ENCODE data around the gene IQSEC2. TPM values are rescaled to one million over a fixed set of nuclear protein-coding genes. Genes with fewer than 3 reads are reported as not detected.

Gene IQSEC2
- total RNA-seq, 1 experiment from 2014 or later: 48.2 TPM

DNA sequence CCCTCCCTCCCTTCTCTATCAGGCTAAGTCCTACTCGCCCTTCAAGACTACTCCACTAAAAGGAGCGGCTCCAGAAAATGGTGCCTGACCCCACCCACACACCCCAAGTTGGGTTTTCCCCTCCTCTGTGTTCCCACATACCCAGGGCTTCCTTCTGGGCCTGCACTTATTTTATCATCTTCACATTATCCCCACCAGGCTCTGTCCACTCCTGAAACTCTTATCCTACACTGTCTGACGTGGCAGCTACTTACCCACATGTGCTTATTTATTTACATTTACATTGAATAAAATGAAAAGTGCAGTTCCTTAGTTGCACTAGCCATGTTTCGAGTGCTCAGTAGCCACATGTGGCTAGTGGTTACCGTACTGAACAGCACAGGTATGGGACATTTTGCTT is 51.3 kb downstream of the IQSEC2 start (continued):
- TF ChIP-seq MYBL2 (CRISPR knock-in tag; IDR thresholded peaks at IDR 0.05) (no peak), NR1H2 (CRISPR knock-in tag; IDR thresholded peaks at IDR 0.05) (no peak), NFE2L1 (CRISPR knock-in tag; IDR thresholded peaks at IDR 0.05) (no peak), NFATC4 (CRISPR knock-in tag; IDR thresholded peaks at IDR 0.05) (no peak), ETV6 (CRISPR knock-in tag; IDR thresholded peaks at IDR 0.05) (no peak), TEAD1 (CRISPR knock-in tag; IDR thresholded peaks at IDR 0.05) (no peak)
- TF ChIP-seq, protein P1, sequence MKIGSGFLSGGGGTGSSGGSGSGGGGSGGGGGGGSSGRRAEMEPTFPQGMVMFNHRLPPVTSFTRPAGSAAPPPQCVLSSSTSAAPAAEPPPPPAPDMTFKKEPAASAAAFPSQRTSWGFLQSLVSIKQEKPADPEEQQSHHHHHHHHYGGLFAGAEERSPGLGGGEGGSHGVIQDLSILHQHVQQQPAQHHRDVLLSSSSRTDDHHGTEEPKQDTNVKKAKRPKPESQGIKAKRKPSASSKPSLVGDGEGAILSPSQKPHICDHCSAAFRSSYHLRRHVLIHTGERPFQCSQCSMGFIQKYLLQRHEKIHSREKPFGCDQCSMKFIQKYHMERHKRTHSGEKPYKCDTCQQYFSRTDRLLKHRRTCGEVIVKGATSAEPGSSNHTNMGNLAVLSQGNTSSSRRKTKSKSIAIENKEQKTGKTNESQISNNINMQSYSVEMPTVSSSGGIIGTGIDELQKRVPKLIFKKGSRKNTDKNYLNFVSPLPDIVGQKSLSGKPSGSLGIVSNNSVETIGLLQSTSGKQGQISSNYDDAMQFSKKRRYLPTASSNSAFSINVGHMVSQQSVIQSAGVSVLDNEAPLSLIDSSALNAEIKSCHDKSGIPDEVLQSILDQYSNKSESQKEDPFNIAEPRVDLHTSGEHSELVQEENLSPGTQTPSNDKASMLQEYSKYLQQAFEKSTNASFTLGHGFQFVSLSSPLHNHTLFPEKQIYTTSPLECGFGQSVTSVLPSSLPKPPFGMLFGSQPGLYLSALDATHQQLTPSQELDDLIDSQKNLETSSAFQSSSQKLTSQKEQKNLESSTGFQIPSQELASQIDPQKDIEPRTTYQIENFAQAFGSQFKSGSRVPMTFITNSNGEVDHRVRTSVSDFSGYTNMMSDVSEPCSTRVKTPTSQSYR (CRISPR knock-in tag; IDR thresholded peaks at IDR 0.05): no peak
- TF ChIP-seq, protein P2, sequence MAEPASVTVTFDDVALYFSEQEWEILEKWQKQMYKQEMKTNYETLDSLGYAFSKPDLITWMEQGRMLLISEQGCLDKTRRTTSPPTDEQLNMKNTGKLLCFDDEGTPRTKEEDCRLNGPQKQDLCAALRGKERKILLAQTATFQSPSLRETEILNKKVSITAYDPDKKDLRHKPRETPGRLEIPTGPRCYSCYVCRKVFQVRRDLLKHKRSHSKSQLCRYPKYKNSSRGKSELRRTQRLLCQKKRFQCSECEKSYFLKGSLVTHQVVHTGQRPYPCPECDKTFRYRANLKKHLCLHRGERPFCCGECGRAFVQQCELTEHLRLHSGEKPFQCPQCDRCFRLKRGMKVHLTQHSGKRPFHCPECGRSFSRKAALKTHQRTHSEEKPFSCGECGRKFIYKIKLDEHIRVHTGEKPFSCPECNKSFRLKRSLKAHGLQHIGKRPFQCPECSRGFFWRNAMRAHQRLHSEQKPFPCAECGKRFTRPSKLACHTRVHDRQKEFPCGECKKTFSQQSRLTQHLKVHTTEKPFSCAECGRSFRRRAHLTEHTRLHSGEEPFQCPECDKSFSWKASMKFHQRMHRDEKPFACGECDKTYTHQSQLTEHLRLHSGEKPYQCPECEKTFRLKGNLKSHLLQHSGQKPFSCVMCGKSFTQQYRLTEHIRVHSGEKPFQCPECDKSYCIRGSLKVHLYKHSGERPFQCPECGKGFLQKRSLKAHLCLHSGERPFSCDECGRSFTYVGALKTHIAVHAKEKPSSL (CRISPR knock-in tag; conservative IDR thresholded peaks at IDR 0.05): no peak

DNA sequence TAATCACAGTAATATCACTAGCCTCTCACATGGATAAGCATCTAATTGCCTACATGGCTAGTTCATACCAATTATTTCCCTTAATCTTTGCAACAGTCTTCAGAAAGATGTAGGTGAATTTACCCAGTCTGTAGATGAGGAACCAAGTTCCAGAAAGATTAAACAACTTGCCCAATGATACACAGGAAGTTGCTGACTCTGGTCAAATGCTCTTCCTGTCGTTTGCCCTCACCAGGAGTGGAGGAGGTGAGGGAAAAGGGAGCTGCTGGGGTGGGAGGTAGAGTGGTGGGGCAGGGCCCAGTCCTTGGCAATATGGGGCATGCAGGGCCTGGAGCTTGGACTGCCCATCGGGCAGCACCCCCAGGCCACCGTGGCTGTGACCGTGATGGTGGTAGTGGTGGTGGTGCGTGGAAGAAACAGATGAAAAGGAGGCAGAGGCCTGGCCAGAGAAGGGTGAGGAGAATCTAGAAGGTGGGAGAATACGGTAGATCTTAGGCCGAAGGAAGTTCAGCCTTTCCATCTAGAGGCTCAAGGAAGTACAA is 54.1 kb downstream of the IQSEC2 start:
- ChIA-PET POLR2A (no interaction called here), CTCF (interaction anchor here (1.0 kb wide), 1 partner anchor 12 kb away, joined by 3 read pairs; no protein-coding TSS in a partner anchor)
- Mint-ChIP-seq H3K4me3 (no peak overlapping the region), H3K4me1 (peaks cover 15% of the 10 kb centered on the region), H3K27me3 (ENCODE audit: low read depth) (no peaks in the 10 kb centered on the region), H3K9me3 (no peaks in the 10 kb centered on the region), H3K36me3 (no peaks in the 10 kb centered on the region; the same call in 1 of the 2 replicates), H3K27ac (no peak overlapping the region)
- no peak for DNase-seq (ENCODE audit: low spot score)
- ATAC-seq: no peak
- TF ChIP-seq, protein P3, sequence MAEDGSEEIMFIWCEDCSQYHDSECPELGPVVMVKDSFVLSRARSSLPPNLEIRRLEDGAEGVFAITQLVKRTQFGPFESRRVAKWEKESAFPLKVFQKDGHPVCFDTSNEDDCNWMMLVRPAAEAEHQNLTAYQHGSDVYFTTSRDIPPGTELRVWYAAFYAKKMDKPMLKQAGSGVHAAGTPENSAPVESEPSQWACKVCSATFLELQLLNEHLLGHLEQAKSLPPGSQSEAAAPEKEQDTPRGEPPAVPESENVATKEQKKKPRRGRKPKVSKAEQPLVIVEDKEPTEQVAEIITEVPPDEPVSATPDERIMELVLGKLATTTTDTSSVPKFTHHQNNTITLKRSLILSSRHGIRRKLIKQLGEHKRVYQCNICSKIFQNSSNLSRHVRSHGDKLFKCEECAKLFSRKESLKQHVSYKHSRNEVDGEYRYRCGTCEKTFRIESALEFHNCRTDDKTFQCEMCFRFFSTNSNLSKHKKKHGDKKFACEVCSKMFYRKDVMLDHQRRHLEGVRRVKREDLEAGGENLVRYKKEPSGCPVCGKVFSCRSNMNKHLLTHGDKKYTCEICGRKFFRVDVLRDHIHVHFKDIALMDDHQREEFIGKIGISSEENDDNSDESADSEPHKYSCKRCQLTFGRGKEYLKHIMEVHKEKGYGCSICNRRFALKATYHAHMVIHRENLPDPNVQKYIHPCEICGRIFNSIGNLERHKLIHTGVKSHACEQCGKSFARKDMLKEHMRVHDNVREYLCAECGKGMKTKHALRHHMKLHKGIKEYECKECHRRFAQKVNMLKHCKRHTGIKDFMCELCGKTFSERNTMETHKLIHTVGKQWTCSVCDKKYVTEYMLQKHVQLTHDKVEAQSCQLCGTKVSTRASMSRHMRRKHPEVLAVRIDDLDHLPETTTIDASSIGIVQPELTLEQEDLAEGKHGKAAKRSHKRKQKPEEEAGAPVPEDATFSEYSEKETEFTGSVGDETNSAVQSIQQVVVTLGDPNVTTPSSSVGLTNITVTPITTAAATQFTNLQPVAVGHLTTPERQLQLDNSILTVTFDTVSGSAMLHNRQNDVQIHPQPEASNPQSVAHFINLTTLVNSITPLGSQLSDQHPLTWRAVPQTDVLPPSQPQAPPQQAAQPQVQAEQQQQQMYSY (CRISPR knock-in tag; IDR thresholded peaks at IDR 0.05): no peak
- no peak for TF ChIP-seq OVOL2 (CRISPR knock-in tag; IDR thresholded peaks at IDR 0.05; ENCODE audit: borderline replicate concordance)
- TF ChIP-seq, protein P1 (CRISPR knock-in tag; IDR thresholded peaks at IDR 0.05): no peak
- no peak for TF ChIP-seq ZNF317 (CRISPR knock-in tag; IDR thresholded peaks at IDR 0.05; ENCODE audit: borderline replicate concordance, low read depth)
- no peak for TF ChIP-seq GABPB1 (CRISPR knock-in tag; IDR thresholded peaks at IDR 0.05)
